DOHH2 (cell line): ENCODE data around the gene VSIG10L.

Experiments
- H3F3A ChIP-seq: fragments of 200-600 bp; sonication (generic), shearing (Covaris generic); 2 replicates; pipeline ENCODE4 v1.6.0; 2016; ENCODE audit warnings: antibody characterized with exemption, mild to moderate bottlenecking; ENCODE audit not compliant: control insufficient read depth, insufficient read depth
- H3K27ac ChIP-seq: fragments of 200-600 bp; sonication (generic); 2 replicates; pipeline ENCODE4 v1.5.1; 2014; ENCODE audit warnings: low read depth, mild to moderate bottlenecking, low read length, moderate library complexity
- H3K27me3 ChIP-seq: fragments of 200-600 bp; sonication (generic); 2 replicates; pipeline ENCODE4 v1.6.1; 2014; ENCODE audit warnings: mild to moderate bottlenecking, low read length, mixed read lengths; ENCODE audit not compliant: control insufficient read depth
- H3K36me3 ChIP-seq: fragments of 200-600 bp; sonication (generic); 2 replicates; pipeline ENCODE4 v1.6.1; 2014; ENCODE audit warnings: mild to moderate bottlenecking, low read length, moderate library complexity, mixed read lengths; ENCODE audit not compliant: control insufficient read depth
- H3K4me1 ChIP-seq: fragments of 200-600 bp; sonication (generic); 2 replicates; pipeline ENCODE4 v1.6.1; 2014; ENCODE audit warnings: mild to moderate bottlenecking, low read length, mixed read lengths; ENCODE audit not compliant: control insufficient read depth
- H3K4me2 ChIP-seq: fragments of 200-600 bp; sonication (generic); 2 replicates; pipeline ENCODE4 v1.6.0; 2014; ENCODE audit warnings: mild to moderate bottlenecking, low read length, moderate library complexity
- H3K4me3 ChIP-seq: fragments of 200-600 bp; sonication (generic); 2 replicates; pipeline ENCODE4 v1.5.1; 2014; ENCODE audit warnings: mild to moderate bottlenecking, low read length, mixed read lengths
- H3K79me2 ChIP-seq: fragments of 200-600 bp; sonication (generic); 2 replicates; pipeline ENCODE4 v1.6.1; 2014; ENCODE audit warnings: mild to moderate bottlenecking, low read length, mixed read lengths; ENCODE audit not compliant: control insufficient read depth
- H3K9me2 ChIP-seq: fragments of 200-600 bp; sonication (generic); replicated peaks from 2 replicates; pipeline ENCODE4 v1.6.1; 2014; ENCODE audit warnings: mild to moderate bottlenecking, low read length, mixed read lengths; ENCODE audit not compliant: control insufficient read depth
- H3K9me3 ChIP-seq: fragments of 200-600 bp; sonication (generic); 2 replicates; pipeline ENCODE4 v1.6.1; 2014; ENCODE audit warnings: antibody characterized with exemption, low read length, mixed read lengths; ENCODE audit not compliant: control insufficient read depth, insufficient read depth
- H4K20me1 ChIP-seq: fragments of 200-600 bp; sonication (generic); 2 replicates; pipeline ENCODE4 v1.6.0; 2014; ENCODE audit warnings: low read depth, mild to moderate bottlenecking, antibody characterized with exemption, low read length, moderate library complexity; ENCODE audit not compliant: control insufficient read depth, insufficient read depth
- EZH2phosphoT487 ChIP-seq: fragments of 200-600 bp; sonication (generic); IDR thresholded peaks from 2 replicates; pipeline ENCODE4 v1.6.1; 2017; ENCODE audit warnings: borderline replicate concordance, mild to moderate bottlenecking, antibody characterized with exemption, low read length, moderate library complexity, mixed read lengths
- TF ChIP-seq, protein P1 (sequence below): fragments of 200-600 bp; sonication (generic); IDR thresholded peaks from one replicate; pipeline ENCODE4 v1.5.1; 2014; ENCODE audit warnings: antibody characterized with exemption, mild to moderate bottlenecking, low read depth, low read length; ENCODE audit not compliant: poor library complexity, severe bottlenecking

VSIG10L gene

DNA sequence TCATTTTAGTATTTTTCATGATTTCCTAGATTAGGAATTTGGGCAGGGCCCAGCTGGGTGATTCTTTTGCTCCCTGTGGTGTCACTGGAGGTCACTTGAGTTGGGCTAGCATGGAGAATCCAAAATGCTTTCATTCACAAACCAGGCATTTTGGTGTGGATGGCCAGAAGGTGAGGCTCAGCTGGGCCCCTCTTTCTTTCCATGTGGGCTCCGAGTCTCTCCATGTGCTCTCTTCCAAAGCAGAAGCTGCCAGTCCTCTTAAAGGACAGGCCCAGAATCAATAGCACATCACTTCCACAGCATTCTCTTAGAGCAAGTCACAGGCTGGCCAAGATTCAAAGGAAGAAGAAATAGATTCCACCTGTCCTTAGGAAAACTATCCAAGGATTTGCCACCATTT, 52.3 kb downstream of the VSIG10L start:
- Histone ChIP-seq H3K9me3 (no peaks in the 10 kb centered on the region), H3K4me2 (no peak overlapping the region), H4K20me1 (no peaks in the 10 kb centered on the region), H3K9me2 (no peaks in the 10 kb centered on the region), H3F3A (no peaks in the 10 kb centered on the region), H3K4me3 (no peak overlapping the region), H3K79me2 (no peaks in the 10 kb centered on the region), H3K27me3 (peaks cover 6% of the 10 kb centered on the region), H3K36me3 (no peaks in the 10 kb centered on the region), H3K27ac (no peak overlapping the region), H3K4me1 (no peaks in the 10 kb centered on the region)
- TF ChIP-seq, protein P1, sequence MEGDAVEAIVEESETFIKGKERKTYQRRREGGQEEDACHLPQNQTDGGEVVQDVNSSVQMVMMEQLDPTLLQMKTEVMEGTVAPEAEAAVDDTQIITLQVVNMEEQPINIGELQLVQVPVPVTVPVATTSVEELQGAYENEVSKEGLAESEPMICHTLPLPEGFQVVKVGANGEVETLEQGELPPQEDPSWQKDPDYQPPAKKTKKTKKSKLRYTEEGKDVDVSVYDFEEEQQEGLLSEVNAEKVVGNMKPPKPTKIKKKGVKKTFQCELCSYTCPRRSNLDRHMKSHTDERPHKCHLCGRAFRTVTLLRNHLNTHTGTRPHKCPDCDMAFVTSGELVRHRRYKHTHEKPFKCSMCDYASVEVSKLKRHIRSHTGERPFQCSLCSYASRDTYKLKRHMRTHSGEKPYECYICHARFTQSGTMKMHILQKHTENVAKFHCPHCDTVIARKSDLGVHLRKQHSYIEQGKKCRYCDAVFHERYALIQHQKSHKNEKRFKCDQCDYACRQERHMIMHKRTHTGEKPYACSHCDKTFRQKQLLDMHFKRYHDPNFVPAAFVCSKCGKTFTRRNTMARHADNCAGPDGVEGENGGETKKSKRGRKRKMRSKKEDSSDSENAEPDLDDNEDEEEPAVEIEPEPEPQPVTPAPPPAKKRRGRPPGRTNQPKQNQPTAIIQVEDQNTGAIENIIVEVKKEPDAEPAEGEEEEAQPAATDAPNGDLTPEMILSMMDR = no peak
- no peak for TF ChIP-seq EZH2phosphoT487

DNA sequence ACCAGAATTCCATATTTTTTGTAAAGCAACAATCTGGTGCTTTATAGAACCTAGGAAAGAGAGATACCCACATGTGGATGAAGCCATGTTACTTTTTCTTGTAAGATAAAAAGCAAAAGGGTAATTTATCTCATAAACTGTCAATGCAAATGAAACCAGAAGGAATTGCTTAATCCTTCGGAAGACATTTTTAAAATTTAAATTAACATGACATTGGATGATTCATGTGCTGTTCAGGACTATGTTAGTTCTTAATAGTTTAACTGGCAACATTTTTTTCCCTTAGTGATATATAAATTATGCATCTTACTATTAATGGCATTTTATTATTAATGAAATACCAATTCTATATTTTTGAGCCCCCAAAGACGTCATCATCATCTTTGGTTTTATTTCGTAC, 56.3 kb downstream of the VSIG10L start:
- Histone ChIP-seq H3K4me3 (no peak overlapping the region), H3K4me1 (no peaks in the 10 kb centered on the region), H3K36me3 (no peaks in the 10 kb centered on the region), H3K4me2 (no peak overlapping the region), H3K9me2 (no peaks in the 10 kb centered on the region), H3K27me3 (peaks cover 8% of the 10 kb centered on the region), H3F3A (no peaks in the 10 kb centered on the region), H3K79me2 (no peaks in the 10 kb centered on the region), H3K27ac (no peak overlapping the region), H3K9me3 (no peaks in the 10 kb centered on the region), H4K20me1 (no peaks in the 10 kb centered on the region)
- TF ChIP-seq, protein P1 = no peak
- no peak for TF ChIP-seq EZH2phosphoT487

DNA sequence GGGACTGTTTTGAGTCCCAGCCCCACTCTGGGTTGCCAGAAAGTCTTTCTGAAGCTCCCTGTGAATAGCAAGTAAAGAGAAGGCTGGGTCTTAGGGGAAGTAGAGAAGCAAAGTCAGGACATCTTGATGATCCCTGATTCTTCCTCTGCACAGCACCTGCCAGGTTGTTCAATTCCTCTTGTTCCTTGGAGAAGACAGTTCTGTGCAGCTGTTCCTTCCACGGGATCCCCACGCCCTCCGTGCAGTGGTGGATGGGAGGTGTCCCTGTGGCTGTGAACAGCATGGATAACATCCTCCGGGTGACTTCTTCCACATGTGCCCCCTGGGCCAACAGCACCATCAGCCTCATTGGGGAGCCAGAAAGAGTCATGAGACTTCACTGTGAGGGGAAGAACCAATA, 59.6 kb downstream of the VSIG10L start:
- Histone ChIP-seq H3K9me2 (no peaks in the 10 kb centered on the region), H3K79me2 (no peaks in the 10 kb centered on the region), H3F3A (no peaks in the 10 kb centered on the region), H4K20me1 (no peaks in the 10 kb centered on the region), H3K4me2 (no peak overlapping the region), H3K27ac (no peak overlapping the region), H3K27me3 (peaks cover 8% of the 10 kb centered on the region; the same call in 1 of the 2 replicates), H3K4me3 (no peak overlapping the region), H3K36me3 (no peaks in the 10 kb centered on the region), H3K4me1 (no peaks in the 10 kb centered on the region), H3K9me3 (no peaks in the 10 kb centered on the region)
- no peak for TF ChIP-seq EZH2phosphoT487
- TF ChIP-seq, protein P1 = no peak
